Measurements from ENCODE around the gene CBR3. TPM values are rescaled to one million over a fixed set of nuclear protein-coding genes. Genes with fewer than 3 reads are reported as not detected.
A peak's percentile ranks its signal among the peaks of the same experiment; 100 is the strongest.

CBR3 gene
- total and polyA plus RNA-seq, 2 of the 13 experiments (the other 11 are each of a cell fraction or from before 2014, with no cell fraction given): not detected

DNA sequence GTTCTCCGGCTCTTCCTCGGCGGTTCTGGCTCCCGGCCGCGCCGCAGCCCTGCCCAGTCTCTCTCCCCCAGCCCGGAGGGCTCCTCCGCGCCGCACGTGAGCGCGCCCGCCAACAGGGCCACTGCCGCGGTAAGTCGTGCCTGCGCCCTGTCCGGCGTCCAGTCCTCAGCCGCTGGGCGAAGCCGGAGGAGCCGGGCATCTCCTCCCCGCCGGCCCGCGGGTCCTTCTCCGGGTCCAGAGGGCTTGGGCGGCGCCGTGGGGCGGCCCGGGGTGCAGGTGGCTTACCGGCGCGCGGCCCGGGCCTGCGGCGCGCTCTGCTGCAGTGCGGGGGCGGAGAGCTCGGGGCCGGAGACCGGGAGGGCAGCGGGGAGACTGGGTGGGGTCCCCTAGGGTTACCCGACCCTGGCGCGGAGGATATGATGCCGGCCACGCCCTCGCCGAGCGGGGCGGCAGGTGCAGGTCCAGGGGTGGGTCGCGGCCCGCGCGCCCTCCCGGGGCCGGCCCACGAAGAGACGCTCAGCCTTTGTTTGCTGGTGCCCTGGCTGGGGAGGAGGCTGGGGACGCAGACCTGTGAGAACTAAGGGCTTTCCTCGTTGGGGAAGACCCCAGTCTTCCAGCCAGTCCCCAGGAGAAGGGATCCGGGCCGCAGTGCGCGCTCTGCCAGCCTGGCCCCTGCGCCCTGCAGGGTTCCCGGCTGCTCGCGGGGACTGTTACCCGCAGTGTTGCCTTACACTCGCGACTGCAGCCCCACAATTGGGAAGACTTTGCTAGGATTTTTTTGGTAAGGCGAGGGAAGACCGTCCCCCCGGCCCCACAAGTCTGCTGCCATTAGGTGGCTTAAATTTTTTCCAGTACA is 22.2 kb downstream of the CBR3 start, which contains the start of gene DOP1B (continued):
- peak; percentile 66; the same call in 1 of the 2 replicates for TF ChIP-seq MAX (IDR thresholded peaks at IDR 0.05)
- TF ChIP-seq ZEB1 (IDR thresholded peaks at IDR 0.05; ENCODE audit: insufficient replicate concordance, low read depth): no peak
- TF ChIP-seq ATF2 (CRISPR knock-in tag; IDR thresholded peaks at IDR 0.05): no peak
- no peak for TF ChIP-seq ZNF337 (CRISPR knock-in tag; IDR thresholded peaks at IDR 0.05; ENCODE audit: borderline replicate concordance, low read depth)
- TF ChIP-seq NCOR1 (IDR thresholded peaks at IDR 0.05; ENCODE audit: borderline replicate concordance, low read length): no peak
- TF ChIP-seq ZSCAN22 (CRISPR knock-in tag; IDR thresholded peaks at IDR 0.05): no peak
- TF ChIP-seq TEAD3 (CRISPR knock-in tag; optimal IDR thresholded peaks at IDR 0.05; ENCODE audit: borderline replicate concordance): no peak
- TF ChIP-seq ZNF550 (CRISPR knock-in tag; IDR thresholded peaks at IDR 0.05; ENCODE audit: borderline replicate concordance): no peak
- no peak for TF ChIP-seq RFX5 (IDR thresholded peaks at IDR 0.05; ENCODE audit: low read depth, low read length)
- TF ChIP-seq NCOA1 (CRISPR knock-in tag; IDR thresholded peaks at IDR 0.05): no peak
- TF ChIP-seq, protein P1, sequence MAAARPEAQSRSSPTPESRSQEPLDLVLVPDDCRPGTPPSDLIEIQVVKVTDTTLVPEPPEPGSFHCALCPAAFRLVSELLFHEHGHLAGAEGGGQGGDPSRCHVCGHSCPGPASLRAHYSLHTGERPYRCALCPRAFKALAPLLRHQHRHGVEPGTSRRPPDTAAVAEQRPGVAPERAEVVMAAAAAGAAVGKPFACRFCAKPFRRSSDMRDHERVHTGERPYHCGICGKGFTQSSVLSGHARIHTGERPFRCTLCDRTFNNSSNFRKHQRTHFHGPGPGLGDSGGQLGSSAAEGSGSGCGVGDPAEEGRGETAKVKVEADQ (CRISPR knock-in tag; IDR thresholded peaks at IDR 0.05; ENCODE audit: borderline replicate concordance): no peak
- peak; percentile 80 for TF ChIP-seq ZNF230 (CRISPR knock-in tag; IDR thresholded peaks at IDR 0.05)
- TF ChIP-seq CBX5 (CRISPR knock-in tag; IDR thresholded peaks at IDR 0.05; ENCODE audit: borderline replicate concordance): no peak
- TF ChIP-seq GABPB1 (CRISPR knock-in tag; IDR thresholded peaks at IDR 0.05): peak; percentile 52; the same call in 1 of the 2 replicates
- TF ChIP-seq HOXA3 (CRISPR knock-in tag; IDR thresholded peaks at IDR 0.05): peak; percentile 24; the same call in 1 of the 2 replicates
- no peak for TF ChIP-seq KMT2B (CRISPR knock-in tag; IDR thresholded peaks at IDR 0.05)
- 0 out of 2 replicates have a peak, but pooled peaks have one; percentile 20 for TF ChIP-seq NKX3-1 (CRISPR knock-in tag; IDR thresholded peaks at IDR 0.05)
- TF ChIP-seq FOXP4 (CRISPR knock-in tag; IDR thresholded peaks at IDR 0.05): no peak
- no peak for TF ChIP-seq MAFF (IDR thresholded peaks at IDR 0.05; ENCODE audit: low read depth, low read length)
- TF ChIP-seq, protein P2, sequence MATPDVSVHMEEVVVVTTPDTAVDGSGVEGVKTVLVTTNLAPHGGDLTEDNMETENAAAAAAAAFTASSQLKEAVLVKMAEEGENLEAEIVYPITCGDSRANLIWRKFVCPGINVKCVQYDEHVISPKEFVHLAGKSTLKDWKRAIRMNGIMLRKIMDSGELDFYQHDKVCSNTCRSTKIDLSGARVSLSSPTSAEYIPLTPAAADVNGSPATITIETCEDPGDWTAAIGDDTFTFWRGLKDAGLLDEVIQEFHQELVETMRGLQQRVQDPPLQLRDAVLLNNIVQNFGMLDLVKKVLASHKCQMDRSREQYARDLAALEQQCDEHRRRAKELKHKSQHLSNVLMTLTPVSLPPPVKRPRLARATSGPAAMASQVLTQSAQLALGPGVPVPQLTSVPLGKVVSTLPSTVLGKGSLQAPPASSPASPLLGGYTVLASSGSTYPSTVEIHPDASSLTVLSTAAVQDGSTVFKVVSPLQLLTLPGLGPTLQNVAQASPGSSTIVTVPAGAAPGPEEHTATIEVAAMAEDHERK (CRISPR knock-in tag; IDR thresholded peaks at IDR 0.05; ENCODE audit: low read depth): no peak
- TF ChIP-seq, protein P3, sequence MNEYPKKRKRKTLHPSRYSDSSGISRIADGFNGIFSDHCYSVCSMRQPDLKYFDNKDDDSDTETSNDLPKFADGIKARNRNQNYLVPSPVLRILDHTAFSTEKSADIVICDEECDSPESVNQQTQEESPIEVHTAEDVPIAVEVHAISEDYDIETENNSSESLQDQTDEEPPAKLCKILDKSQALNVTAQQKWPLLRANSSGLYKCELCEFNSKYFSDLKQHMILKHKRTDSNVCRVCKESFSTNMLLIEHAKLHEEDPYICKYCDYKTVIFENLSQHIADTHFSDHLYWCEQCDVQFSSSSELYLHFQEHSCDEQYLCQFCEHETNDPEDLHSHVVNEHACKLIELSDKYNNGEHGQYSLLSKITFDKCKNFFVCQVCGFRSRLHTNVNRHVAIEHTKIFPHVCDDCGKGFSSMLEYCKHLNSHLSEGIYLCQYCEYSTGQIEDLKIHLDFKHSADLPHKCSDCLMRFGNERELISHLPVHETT (CRISPR knock-in tag; conservative IDR thresholded peaks at IDR 0.05): no peak
